ENCODE data around the gene CAMTA1.

CAMTA1 gene

GRCh38 chr1:7743346-7743745 is 958.1 kb downstream of the CAMTA1 start:
- no peak for DNase-seq (ENCODE audit: low spot score)

- DNase-seq (ENCODE audit: low spot score) = no peak
These were observed 959.6 kb downstream of the CAMTA1 start for GRCh38 chr1:7744882-7745281.

DNA sequence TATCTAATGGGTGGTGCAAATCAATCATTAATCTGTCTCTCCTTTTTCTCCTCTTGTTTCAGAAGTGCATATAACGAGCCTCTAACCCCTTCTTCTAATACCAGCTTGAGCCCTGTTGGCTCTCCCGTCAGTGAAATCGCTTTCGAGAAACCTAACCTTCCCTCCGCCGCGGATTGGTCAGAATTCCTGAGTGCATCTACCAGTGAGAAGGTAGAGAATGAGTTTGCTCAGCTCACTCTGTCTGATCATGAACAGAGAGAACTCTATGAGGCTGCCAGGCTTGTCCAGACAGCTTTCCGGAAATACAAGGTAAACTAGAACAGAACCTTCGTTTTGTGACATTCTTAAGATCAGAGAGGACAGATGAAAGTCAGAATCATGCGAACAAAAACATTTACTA is 960.5 kb downstream of the CAMTA1 start:
- no peak for DNase-seq (ENCODE audit: low spot score)

- DNase-seq (ENCODE audit: low spot score) = no peak
These were observed 962.4 kb downstream of the CAMTA1 start for GRCh38 chr1:7747605-7748004.

- DNase-seq (ENCODE audit: low spot score) = no peak
These were observed 963.9 kb downstream of the CAMTA1 start for GRCh38 chr1:7749126-7749525.

GRCh38 chr1:7751174-7751573 is 965.9 kb downstream of the CAMTA1 start:
- DNase-seq (ENCODE audit: low spot score) = no peak

DNA sequence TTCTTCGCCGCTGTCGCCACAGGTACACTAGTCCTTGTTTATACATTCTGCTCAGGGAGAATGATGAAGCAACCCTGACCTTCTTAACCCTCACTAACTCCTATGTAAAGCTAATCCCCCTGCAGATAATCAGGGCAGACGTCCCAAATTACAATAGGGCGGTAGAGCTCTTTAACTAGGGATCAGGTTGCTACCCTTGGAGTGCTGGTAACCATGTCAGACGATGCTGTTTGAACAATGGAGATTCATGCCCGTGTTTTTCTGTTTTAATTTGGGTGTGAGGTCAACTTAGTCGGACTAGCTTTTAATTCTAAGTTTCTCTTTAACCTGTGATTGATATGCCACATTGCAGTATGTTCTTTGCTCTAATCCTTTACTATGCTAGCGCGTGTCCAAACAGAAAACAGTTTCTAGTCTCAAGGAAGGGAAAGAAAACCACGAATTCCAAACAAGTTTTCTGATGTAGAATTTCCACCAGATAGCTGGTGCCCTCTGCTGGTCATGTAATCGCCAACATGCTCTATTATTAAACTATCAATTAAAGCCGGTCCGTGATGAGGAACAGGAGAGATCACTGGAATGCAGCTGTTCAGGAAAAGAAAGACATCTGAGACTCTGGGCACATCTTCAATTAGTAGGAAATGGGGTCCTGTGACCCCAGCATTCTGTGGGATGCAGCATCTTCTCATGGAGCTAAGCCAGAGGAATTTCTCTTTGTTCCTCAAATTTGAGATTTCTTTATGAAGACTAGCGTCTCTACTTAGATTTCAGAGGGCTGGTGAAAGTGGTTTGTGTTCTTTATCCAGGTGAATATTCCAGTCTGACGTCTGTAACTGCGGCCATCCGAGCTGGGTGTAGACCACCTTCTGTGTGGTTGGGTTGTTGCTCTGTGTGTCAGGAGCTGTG is 967.5 kb downstream of the CAMTA1 start:
- DNase-seq (ENCODE audit: low spot score) = peak; percentile 42

- DNase-seq (ENCODE audit: low spot score) = no peak
These were observed 968.4 kb downstream of the CAMTA1 start for GRCh38 chr1:7753641-7754040.

DNA sequence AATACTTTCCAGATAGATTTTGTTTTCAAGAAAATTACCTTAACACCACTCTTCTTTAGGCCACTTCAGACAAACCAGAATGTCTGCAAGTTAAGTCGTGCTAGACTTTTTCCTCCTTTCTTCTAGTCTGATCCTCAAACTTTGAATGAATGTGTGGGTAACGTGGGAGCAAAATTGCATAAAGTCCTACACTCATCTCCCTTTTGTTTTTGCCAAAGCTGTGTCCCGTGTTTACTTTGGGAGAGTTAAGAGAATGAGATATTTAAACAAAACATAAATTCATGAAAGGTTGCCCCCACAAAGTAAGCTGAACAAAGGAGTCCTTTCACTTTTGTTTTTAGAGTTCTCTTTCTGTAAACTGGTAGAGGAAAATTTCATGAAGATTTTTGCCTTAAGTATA is 969.0 kb downstream of the CAMTA1 start:
- DNase-seq (ENCODE audit: low spot score) = no peak

- no peak for DNase-seq (ENCODE audit: low spot score)
These were observed 970.2 kb downstream of the CAMTA1 start for GRCh38 chr1:7755448-7755847.

- DNase-seq (ENCODE audit: low spot score) = no peak
These were observed 975.0 kb downstream of the CAMTA1 start for GRCh38 chr1:7760245-7760644.

DNA sequence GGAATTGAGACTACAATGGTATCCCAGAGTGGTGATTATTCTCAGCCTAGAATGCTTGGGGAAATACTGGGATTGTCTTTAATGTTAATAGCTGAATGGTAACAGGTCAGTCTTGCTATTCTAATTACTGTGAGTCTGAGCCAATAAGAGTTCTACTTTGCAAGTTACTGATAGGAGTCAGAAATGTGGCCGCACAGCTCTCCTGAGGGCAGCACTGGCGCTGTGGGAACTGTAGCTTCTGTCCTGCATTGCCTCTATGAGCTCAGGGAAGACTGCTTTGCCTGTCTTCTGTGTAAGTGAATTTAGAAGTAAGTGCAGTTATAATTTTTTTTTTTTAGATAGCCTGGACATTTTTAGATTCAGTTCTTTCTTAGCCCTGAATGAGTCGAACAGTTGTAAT is 975.8 kb downstream of the CAMTA1 start:
- no peak for DNase-seq (ENCODE audit: low spot score)

DNA sequence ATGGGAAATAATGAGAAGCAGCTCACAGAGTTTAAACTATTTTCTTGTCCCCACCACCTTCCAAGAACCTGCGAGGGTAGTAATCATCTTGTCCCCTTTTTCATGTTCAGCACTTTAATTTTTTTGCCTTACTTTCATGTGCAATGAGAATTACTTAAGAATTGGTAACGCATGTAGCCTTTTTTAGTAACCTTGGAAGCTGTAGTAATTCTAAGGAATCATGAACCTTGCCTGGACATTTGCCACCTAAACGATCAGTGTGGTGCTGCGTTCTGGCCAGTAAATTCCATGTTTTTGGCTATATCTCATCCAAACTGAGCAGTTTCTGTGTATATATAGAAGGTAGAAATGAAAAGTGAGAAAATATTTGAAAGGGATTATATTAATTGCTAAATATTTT is 981.9 kb downstream of the CAMTA1 start:
- DNase-seq (ENCODE audit: low spot score) = no peak

- no peak for DNase-seq (ENCODE audit: low spot score)
These were observed 983.3 kb downstream of the CAMTA1 start for GRCh38 chr1:7768583-7768982.

- no peak for DNase-seq (ENCODE audit: low spot score)
These were observed 984.6 kb downstream of the CAMTA1 start for GRCh38 chr1:7769673-7770412.

DNA sequence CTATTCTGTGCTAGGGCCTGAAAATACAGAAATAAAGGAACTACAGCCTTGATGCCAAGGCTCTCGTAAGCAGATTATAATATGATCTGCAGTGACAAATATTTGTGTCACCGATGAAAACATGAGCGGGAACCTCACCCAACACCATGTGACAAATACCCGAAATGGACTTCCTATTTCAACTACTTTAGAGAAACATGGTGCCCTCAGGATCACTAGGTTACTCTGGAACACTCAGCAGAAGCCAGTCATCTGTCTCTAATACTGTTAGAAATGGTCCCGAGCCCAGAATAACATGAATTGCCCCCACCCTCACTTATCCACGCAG is 985.4 kb downstream of the CAMTA1 start:
- no peak for DNase-seq (ENCODE audit: low spot score)

GRCh38 chr1:7770997-7771822 is 986.0 kb downstream of the CAMTA1 start, which contains the start of gene VAMP3:
Gene VAMP3 (plus strand): TSS chr1:7771296. CDS start chr1:7771384, 88 bp downstream.
- DNase-seq (ENCODE audit: low spot score) = peak; percentile 82

DNA sequence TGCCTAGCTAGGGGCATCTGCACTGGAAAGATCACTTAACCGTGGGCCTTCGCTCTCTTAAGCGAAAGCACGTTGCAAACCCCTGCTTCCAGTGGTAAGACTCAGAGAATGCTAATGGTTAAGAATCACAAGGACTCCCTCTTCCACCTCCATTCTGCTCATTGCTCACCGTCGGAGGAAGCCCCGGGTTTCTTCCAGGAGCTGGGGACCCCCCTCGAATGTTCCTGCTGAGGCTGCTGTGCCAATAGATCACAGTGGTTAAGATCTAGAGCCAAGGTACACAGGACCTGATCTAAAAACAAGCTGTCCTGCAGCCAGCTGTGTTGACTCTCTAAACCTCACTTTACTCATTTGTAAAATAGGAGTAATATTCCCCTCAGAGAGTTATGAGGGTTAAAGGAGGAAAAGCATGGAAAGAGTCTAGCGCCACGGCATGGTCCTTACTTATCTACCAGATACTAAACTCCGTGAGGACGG is 986.6 kb downstream of the CAMTA1 start:
- DNase-seq (ENCODE audit: low spot score) = no peak

DNA sequence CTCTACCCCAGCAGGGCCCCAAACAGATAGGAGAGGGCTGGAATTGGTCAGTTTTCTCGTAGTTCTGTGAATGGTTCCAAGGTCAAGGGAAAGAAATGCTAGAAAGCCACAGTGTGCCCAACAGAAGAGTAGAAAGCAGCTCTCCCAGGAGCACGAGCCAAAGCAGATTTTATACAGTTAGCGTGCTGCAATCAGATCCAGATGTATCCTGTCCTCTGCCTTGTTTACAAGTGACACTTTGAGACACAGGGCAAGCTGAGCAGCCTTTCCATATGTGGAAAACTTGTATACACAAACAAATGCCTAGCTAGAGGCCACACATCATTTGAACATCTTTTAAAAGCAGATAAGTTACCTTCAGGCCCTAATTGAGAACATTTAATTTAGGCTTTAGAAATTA is 992.3 kb downstream of the CAMTA1 start:
- no peak for DNase-seq (ENCODE audit: low spot score)

- DNase-seq (ENCODE audit: low spot score) = no peak
These were observed 992.9 kb downstream of the CAMTA1 start for GRCh38 chr1:7778133-7778628.

- no peak for DNase-seq (ENCODE audit: low spot score)
These were observed 995.7 kb downstream of the CAMTA1 start for GRCh38 chr1:7780976-7781375.

DNA sequence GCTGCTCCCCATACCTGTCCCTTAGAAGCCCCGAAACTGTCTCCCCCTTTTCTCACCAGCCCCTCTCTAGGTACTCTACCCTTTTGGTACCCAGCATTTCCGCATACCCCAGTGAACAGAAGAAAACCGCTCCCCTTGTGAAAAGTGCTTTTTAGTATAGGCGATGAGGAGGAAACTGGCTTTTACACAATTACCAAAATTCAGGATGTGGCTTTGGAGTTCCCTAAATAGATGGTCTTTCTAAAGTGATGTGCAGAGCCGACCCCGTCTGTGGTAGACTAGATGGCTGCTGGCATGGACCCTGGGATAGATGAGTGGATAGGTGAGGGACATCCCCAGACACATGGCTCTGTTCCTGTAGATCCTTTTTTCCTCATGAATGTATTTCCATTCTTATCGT is 996.2 kb downstream of the CAMTA1 start:
- no peak for DNase-seq (ENCODE audit: low spot score)

Measured in CD4-positive, alpha-beta T cell treated with Interleukin-6 at 100 ng/mL for 8 hours (primary cell).